GM23338 (cell line): ENCODE results near the gene C1orf52. TPM values are rescaled to one million over a fixed set of nuclear protein-coding genes. Genes with fewer than 3 reads are reported as not detected.
"Not testable (repeated sequence)": the region's sequence is repeated elsewhere in the genome, so short reads cannot be mapped to it uniquely, and the experiment has no call there.

Experiments used
- ATAC-seq: fragments of 200-7000 bp; cut with Tn5 transposase; 3 replicates; pipeline ENCODE4 v1.9.1; 2020
- DNase-seq: peaks from one replicate; pipeline ENCODE4 v3.0.0-alpha.2; 2015; ENCODE audit warnings: low spot score
- H2AFZ ChIP-seq: fragments of 200-600 bp; sonication (generic); 2 replicates; pipeline ENCODE4 v1.8.0; 2016; ENCODE audit warnings: antibody characterized with exemption, mild to moderate bottlenecking, moderate library complexity
- H3F3A ChIP-seq: fragments of 200-600 bp; sonication (generic); replicated peaks from 2 replicates; pipeline ENCODE4 v1.8.0; 2017; ENCODE audit warnings: antibody characterized with exemption, mixed run types, low read depth
- H3K27ac ChIP-seq: fragments of 200-600 bp; sonication (generic); 2 replicates; pipeline ENCODE4 v1.6.1; 2016; ENCODE audit warnings: low read depth
- H3K27me3 ChIP-seq: fragments of 200-600 bp; sonication (generic); 2 replicates; pipeline ENCODE4 v1.8.0; 2016; ENCODE audit warnings: mild to moderate bottlenecking, mixed run types, moderate library complexity; ENCODE audit not compliant: insufficient read depth
- H3K36me3 ChIP-seq: fragments of 200-600 bp; sonication (generic); 2 replicates; pipeline ENCODE4 v1.8.0; 2016; ENCODE audit warnings: mild to moderate bottlenecking; ENCODE audit not compliant: insufficient read depth
- H3K4me1 ChIP-seq: fragments of 200-600 bp; sonication (generic); 2 replicates; pipeline ENCODE4 v1.8.0; 2016; ENCODE audit warnings: mild to moderate bottlenecking, moderate library complexity; ENCODE audit not compliant: insufficient read depth
- H3K4me2 ChIP-seq: fragments of 200-600 bp; sonication (generic); 2 replicates; pipeline ENCODE4 v1.7.1; 2017; ENCODE audit warnings: mixed run types
- H3K4me3 ChIP-seq: fragments of 200-600 bp; sonication (generic); 2 replicates; pipeline ENCODE4 v1.6.1; 2016; ENCODE audit warnings: mixed run types
- H3K79me2 ChIP-seq: fragments of 200-600 bp; sonication (generic); replicated peaks from 2 replicates; pipeline ENCODE4 v1.8.0; 2017; ENCODE audit warnings: mild to moderate bottlenecking; ENCODE audit not compliant: insufficient read depth
- H3K9me2 ChIP-seq: fragments of 200-600 bp; sonication (generic); 2 replicates; pipeline ENCODE4 v1.8.0; 2017; ENCODE audit not compliant: insufficient read depth
- H4K20me1 ChIP-seq: fragments of 200-600 bp; sonication (generic); replicated peaks from 2 replicates; pipeline ENCODE4 v1.8.0; 2017; ENCODE audit warnings: mild to moderate bottlenecking; ENCODE audit not compliant: insufficient read depth
- H3K27ac Mint-ChIP-seq: 2 replicates; pipeline ENCODE4 v1.8.0; 2020; ENCODE audit warnings: inconsistent platforms, mild to moderate bottlenecking, moderate library complexity, mixed read lengths
- H3K27me3 Mint-ChIP-seq: 3 replicates; pipeline ENCODE4 v1.8.0; 2022; ENCODE audit warnings: low read depth, mild to moderate bottlenecking, moderate library complexity, mixed read lengths, inconsistent platforms; ENCODE audit not compliant: insufficient read depth, poor library complexity
- H3K36me3 Mint-ChIP-seq: 3 replicates; pipeline ENCODE4 v1.8.0; 2021; ENCODE audit warnings: low read depth, mild to moderate bottlenecking, inconsistent platforms, moderate library complexity, mixed read lengths
- H3K4me1 Mint-ChIP-seq: 3 replicates; pipeline ENCODE4 v1.8.0; 2020; ENCODE audit warnings: mild to moderate bottlenecking, inconsistent platforms, mixed read lengths
- H3K4me3 Mint-ChIP-seq: 3 replicates; pipeline ENCODE4 v1.8.0; 2021; ENCODE audit warnings: moderate library complexity, mild to moderate bottlenecking, inconsistent platforms, mixed read lengths
- H3K9me3 Mint-ChIP-seq: 3 replicates; pipeline ENCODE4 v1.8.0; 2020; ENCODE audit warnings: moderate library complexity, mild to moderate bottlenecking, inconsistent platforms, mixed read lengths
- CREB1 ChIP-seq: fragments of 250-450 bp; sonication (Bioruptor Pico); IDR thresholded peaks from 2 replicates; pipeline ENCODE4 v1.5.0; 2020; ENCODE audit warnings: low read depth, mild to moderate bottlenecking, moderate library complexity
- EZH2 ChIP-seq: fragments of 200-600 bp; sonication (generic); IDR thresholded peaks from one replicate; pipeline ENCODE4 v1.8.0; 2017; ENCODE audit warnings: antibody characterized with exemption, mild to moderate bottlenecking, low read depth; ENCODE audit not compliant: unreplicated experiment
- EZH2phosphoT487 ChIP-seq: fragments of 200-600 bp; sonication (generic); IDR thresholded peaks from one replicate; pipeline ENCODE4 v1.8.1; 2018; ENCODE audit warnings: antibody characterized with exemption; ENCODE audit not compliant: unreplicated experiment
- JUNB ChIP-seq: IDR thresholded peaks from one replicate; pipeline ENCODE4 v1.6.1; 2016; ENCODE audit warnings: antibody characterized with exemption; ENCODE audit not compliant: unreplicated experiment
- NANOG ChIP-seq: IDR thresholded peaks from 2 replicates; pipeline ENCODE4 v1.6.1; 2016; ENCODE audit warnings: antibody characterized with exemption, borderline replicate concordance
- POLR2AphosphoS5 ChIP-seq: IDR thresholded peaks from 2 replicates; pipeline ENCODE4 v1.6.1; 2016; ENCODE audit warnings: antibody characterized with exemption, low read depth
- STAT1 ChIP-seq: IDR thresholded peaks from one replicate; pipeline ENCODE4 v1.6.1; 2016; ENCODE audit warnings: antibody characterized with exemption; ENCODE audit not compliant: unreplicated experiment
- ZNF331 ChIP-seq: fragments of 250-450 bp; sonication (Bioruptor Pico); IDR thresholded peaks from 2 replicates; pipeline ENCODE4 v1.5.0; 2020; ENCODE audit warnings: low read depth, mild to moderate bottlenecking, moderate library complexity
- polyA plus RNA-seq: library from polyadenylated mRNA; unstranded; fragments of >200 nt; fragmentation: Nextera tagmentation; extraction: Ambion mirVana; gene quantifications from 2 replicates; pipeline ENCODE4 v1.2.1, GENCODE V29; 2016
- total RNA-seq: library from RNA; depleted of rRNA; stranded (reverse); fragments of >200 nt; shearing (Covaris generic); gene quantifications from 2 replicates; pipeline ENCODE4 v1.2.3, GENCODE V29; 2014
- TF ChIP-seq, protein P1 (sequence below), 2 experiments: fragments of 200-600 bp in 1 of 2; sonication (generic) in 1 of 2; conservative IDR thresholded peaks; 2 replicates each; pipeline versions ENCODE4 v1.5.1 to v1.6.1; 2016 to 2017; ENCODE audit warnings: antibody characterized with exemption in 2 of 2, low read depth in 2 of 2, mild to moderate bottlenecking in 2 of 2, moderate library complexity in 1 of 2
- TF ChIP-seq, protein P2 (sequence below): IDR thresholded peaks from one replicate; pipeline ENCODE4 v1.6.1; 2018; ENCODE audit warnings: antibody characterized with exemption; ENCODE audit not compliant: unreplicated experiment

The C1orf52 gene
- total and polyA plus RNA-seq, 2 experiments from 2014 or later, result 35.6 to 102 TPM

DNA sequence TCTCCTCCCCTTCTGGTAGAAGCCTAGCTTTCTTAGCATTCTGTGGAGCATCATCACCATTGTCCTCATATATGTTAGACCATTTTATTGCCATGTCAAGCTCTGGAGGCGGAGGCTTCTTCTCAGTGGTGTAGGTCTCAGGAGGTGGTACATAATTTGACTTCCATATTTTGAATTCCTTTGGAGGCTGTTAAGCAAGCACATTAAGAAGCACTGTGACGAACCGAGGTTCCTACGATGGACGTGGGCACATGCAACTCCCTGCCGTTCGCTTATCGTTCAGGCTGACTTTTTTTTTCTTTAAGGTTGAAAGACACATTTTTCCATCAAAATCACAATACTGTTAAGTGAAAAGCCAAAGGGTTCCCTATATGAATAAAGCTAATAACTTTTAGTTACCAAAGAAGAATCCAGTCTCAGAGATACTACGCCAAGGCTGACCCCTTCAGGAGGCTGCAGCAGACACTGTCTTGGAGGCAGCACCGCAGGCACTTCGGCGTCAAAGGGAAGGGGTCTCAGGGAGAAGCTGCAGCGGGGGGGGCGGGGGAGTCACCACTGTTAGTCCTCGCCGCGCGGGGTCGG is 835 bp downstream of the C1orf52 start:
- Mint-ChIP-seq H3K9me3 (peaks cover 28% of the 10 kb centered on the region), H3K4me1 (peaks cover 20% of the 10 kb centered on the region), H3K27ac (peak overlapping the region; percentile 37; the same call in 1 of the 2 replicates), H3K4me3 (peak overlapping the region; percentile 96), H3K27me3 (peaks cover 5% of the 10 kb centered on the region), H3K36me3 (peaks cover 76% of the 10 kb centered on the region)
- peaks cover 32% of the 10 kb centered on the region for H3K36me3 ChIP-seq
- peak; percentile 70; the same call in 2 of the 3 replicates for ATAC-seq
- no peak for DNase-seq
- peaks cover 12% of the 10 kb centered on the region for H3K4me1 ChIP-seq
- H3F3A ChIP-seq, result peaks cover 7% of the 10 kb centered on the region; the same call in 1 of the 2 replicates
- peak overlapping the region; percentile 92 for H3K4me3 ChIP-seq
- no peaks in the 10 kb centered on the region for H3K27me3 ChIP-seq
- no peaks in the 10 kb centered on the region; the same call in 1 of the 2 replicates for H3K9me2 ChIP-seq
- TF ChIP-seq CREB1 (CRISPR knock-in tag), result no peak
- TF ChIP-seq, protein P1, sequence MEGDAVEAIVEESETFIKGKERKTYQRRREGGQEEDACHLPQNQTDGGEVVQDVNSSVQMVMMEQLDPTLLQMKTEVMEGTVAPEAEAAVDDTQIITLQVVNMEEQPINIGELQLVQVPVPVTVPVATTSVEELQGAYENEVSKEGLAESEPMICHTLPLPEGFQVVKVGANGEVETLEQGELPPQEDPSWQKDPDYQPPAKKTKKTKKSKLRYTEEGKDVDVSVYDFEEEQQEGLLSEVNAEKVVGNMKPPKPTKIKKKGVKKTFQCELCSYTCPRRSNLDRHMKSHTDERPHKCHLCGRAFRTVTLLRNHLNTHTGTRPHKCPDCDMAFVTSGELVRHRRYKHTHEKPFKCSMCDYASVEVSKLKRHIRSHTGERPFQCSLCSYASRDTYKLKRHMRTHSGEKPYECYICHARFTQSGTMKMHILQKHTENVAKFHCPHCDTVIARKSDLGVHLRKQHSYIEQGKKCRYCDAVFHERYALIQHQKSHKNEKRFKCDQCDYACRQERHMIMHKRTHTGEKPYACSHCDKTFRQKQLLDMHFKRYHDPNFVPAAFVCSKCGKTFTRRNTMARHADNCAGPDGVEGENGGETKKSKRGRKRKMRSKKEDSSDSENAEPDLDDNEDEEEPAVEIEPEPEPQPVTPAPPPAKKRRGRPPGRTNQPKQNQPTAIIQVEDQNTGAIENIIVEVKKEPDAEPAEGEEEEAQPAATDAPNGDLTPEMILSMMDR (conservative IDR thresholded peaks at IDR 0.05; ENCODE audit: low read depth in 2 of 2), result peak; percentile 26 to 39
- H3K4me2 ChIP-seq, result peak overlapping the region; percentile 84
- peak overlapping the region; percentile 57; the same call in 1 of the 2 replicates for H3K27ac ChIP-seq
- no peak overlapping the region for H2AFZ ChIP-seq
- peaks cover 46% of the 10 kb centered on the region for H3K79me2 ChIP-seq
- H4K20me1 ChIP-seq, result peaks cover 9% of the 10 kb centered on the region

DNA sequence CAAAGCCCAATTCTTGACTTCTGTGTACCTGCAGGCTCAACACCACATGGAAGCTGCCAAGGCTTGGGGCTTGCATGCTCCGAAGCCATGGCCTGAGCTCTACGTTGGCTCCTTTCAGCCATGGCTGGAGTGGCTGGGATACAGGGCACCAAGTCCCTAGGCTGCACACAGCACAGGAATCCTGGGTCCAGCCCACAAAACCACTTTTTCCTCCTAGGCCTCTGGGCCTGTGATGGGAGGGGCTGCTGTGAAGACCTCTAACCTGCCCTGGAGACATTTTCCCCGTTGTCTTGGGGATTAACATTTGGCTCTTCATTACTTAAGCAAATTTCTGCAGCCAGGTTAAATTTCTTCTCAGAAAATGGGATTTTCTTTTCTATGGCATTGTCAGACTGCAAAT is 10.4 kb downstream of the C1orf52 start:
- not testable (repeated sequence) for H3K4me1 Mint-ChIP-seq, H3K4me3 Mint-ChIP-seq, H3K27ac ChIP-seq, DNase-seq, H3K27ac Mint-ChIP-seq, H3K9me2 ChIP-seq, H2AFZ ChIP-seq, ATAC-seq, H3K4me3 ChIP-seq, H3K27me3 Mint-ChIP-seq, H3K27me3 ChIP-seq, H3K4me2 ChIP-seq, H3K4me1 ChIP-seq, H3F3A ChIP-seq
- Mint-ChIP-seq H3K36me3 (peaks cover 51% of the 10 kb centered on the region), H3K9me3 (peaks cover 26% of the 10 kb centered on the region)
- peaks cover 12% of the 10 kb centered on the region for H4K20me1 ChIP-seq
- peaks cover 31% of the 10 kb centered on the region for H3K36me3 ChIP-seq
- peaks cover 16% of the 10 kb centered on the region for H3K79me2 ChIP-seq

DNA sequence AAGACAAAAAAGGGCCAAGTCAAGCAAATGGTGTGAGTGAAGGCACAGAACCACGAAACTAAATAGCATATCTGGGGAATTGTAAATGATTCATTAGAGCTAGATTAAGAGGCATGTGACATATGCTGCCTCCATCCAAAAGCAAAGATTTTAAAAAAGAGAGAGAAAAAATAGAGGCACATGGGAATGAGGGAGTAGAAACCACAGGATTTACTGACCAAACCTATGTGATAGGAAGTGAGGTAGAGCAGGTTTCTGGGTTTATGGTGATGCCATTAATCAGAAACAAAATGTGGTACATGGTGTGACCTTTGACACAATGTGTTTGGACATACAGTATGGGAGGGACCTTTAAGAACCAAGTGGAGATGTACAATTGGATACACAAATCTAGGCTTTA is 13.6 kb downstream of the C1orf52 start:
- H2AFZ ChIP-seq, result no peak overlapping the region
- H3K27ac ChIP-seq, result no peak overlapping the region
- no peak overlapping the region for H3K4me3 ChIP-seq
- H3K9me2 ChIP-seq, result no peaks in the 10 kb centered on the region
- peaks cover 26% of the 10 kb centered on the region for H3K9me3 Mint-ChIP-seq
- H3K27me3 ChIP-seq, result no peaks in the 10 kb centered on the region
- H3K79me2 ChIP-seq, result no peaks in the 10 kb centered on the region
- H3K4me1 ChIP-seq, result peaks cover 6% of the 10 kb centered on the region; the same call in 1 of the 2 replicates
- no peak overlapping the region for H3K4me3 Mint-ChIP-seq
- no peaks in the 10 kb centered on the region for H3F3A ChIP-seq
- H3K4me1 Mint-ChIP-seq, result peaks cover 16% of the 10 kb centered on the region
- no peak for DNase-seq
- no peaks in the 10 kb centered on the region for H3K27me3 Mint-ChIP-seq
- no peak overlapping the region for H3K4me2 ChIP-seq
- ATAC-seq, result no peak
- H3K36me3 ChIP-seq, result peaks cover 1% of the 10 kb centered on the region; the same call in 1 of the 2 replicates
- H3K27ac Mint-ChIP-seq, result no peak overlapping the region
- peaks cover 23% of the 10 kb centered on the region for H3K36me3 Mint-ChIP-seq
- no peaks in the 10 kb centered on the region for H4K20me1 ChIP-seq
- no peak for TF ChIP-seq NANOG
- TF ChIP-seq POLR2AphosphoS5, result no peak
- no peak for TF ChIP-seq EZH2phosphoT487
- TF ChIP-seq, protein P2, sequence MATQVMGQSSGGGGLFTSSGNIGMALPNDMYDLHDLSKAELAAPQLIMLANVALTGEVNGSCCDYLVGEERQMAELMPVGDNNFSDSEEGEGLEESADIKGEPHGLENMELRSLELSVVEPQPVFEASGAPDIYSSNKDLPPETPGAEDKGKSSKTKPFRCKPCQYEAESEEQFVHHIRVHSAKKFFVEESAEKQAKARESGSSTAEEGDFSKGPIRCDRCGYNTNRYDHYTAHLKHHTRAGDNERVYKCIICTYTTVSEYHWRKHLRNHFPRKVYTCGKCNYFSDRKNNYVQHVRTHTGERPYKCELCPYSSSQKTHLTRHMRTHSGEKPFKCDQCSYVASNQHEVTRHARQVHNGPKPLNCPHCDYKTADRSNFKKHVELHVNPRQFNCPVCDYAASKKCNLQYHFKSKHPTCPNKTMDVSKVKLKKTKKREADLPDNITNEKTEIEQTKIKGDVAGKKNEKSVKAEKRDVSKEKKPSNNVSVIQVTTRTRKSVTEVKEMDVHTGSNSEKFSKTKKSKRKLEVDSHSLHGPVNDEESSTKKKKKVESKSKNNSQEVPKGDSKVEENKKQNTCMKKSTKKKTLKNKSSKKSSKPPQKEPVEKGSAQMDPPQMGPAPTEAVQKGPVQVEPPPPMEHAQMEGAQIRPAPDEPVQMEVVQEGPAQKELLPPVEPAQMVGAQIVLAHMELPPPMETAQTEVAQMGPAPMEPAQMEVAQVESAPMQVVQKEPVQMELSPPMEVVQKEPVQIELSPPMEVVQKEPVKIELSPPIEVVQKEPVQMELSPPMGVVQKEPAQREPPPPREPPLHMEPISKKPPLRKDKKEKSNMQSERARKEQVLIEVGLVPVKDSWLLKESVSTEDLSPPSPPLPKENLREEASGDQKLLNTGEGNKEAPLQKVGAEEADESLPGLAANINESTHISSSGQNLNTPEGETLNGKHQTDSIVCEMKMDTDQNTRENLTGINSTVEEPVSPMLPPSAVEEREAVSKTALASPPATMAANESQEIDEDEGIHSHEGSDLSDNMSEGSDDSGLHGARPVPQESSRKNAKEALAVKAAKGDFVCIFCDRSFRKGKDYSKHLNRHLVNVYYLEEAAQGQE, result no peak
- no peak for TF ChIP-seq JUNB
- no peak for TF ChIP-seq ZNF331 (CRISPR knock-in tag)
- TF ChIP-seq STAT1, result no peak
- no peak for TF ChIP-seq CREB1 (CRISPR knock-in tag)
- no peak for TF ChIP-seq EZH2
